ENCODE data around the gene WDFY2.

The WDFY2 gene

DNA sequence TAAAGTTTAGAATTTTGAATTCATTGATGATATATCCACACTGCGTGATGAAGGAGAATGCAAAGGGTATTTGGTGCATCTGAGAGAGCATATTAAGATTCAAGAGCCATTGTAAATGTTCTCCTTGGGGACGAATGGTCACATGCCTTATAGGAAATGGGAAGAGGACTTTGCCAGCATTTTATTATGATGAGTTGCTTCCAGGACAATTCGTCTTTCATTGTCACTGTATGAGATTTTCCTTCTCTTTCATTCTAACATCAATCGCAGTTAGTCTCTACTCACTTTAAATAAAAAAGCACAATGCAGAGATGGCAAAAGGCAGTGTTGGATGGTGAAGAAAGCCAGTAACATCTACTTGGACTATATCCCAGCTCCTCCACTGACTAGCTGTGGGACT lies 21.4 kb downstream of the WDFY2 start:
- DNase-seq = no peak

DNA sequence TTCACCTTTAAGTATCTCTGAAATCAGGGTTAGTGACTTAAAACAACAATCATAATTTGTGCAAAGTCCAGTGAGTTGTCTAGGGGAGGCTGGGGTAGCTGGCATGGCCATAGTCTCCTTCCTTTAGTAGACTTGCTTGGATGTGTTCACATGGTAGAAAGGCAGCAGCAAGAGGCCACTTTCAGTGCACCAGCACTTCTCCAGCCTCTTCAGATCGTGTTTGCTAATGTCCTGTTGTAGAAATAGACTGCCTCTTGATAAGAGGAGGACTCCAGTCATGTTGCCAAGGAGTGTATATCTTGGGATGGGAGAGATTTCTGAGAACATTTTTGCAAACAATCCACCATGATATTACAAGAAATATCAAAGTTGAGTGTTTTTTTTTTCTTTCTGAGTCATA lies 22.9 kb downstream of the WDFY2 start:
- DNase-seq = no peak

DNA sequence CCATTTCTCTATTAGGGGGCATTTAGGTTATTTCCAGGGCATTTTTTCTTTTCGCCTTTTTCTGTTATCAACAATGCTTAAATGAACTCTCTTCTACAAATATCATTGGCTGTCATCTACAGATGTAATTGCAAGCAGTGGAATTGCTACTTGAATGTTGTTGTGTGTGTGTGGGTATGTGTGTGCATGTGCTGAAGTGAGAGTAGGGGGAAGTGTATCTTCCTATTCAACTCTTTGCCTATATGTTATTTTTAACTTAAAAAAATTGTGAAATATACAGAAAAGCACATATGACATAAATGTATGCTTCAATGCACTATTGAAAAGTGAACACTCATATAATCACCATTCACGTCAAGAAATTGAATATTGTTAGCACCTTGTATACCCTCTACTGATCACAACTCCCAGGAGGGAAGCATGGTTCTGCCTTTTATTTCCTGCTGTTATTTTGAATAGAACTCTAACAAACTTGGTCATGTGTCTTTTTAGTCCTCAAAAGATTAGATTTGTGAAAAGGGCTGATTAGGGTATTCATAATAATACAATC lies 24.7 kb downstream of the WDFY2 start:
- no peak for DNase-seq

DNA sequence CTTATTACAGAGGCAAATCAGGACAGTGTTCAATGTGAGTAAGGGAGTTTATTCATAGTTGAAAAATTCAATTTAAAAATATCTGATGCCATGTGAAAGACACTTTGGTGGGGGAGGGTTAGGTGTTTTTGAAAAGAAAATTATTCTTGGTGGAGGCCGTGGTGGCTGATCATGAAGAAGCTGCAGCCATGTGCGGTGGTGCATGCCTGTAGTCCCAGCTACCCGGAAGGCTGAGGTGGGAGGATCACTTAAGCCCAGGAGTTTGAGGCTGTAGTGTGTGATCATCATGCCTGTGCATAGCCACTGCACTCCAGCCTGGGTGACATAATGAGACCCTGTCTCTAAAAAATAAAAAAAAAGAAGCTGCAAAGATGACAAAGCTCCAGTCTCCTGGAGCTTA lies 28.6 kb downstream of the WDFY2 start:
- peak; percentile 9 for DNase-seq

DNA sequence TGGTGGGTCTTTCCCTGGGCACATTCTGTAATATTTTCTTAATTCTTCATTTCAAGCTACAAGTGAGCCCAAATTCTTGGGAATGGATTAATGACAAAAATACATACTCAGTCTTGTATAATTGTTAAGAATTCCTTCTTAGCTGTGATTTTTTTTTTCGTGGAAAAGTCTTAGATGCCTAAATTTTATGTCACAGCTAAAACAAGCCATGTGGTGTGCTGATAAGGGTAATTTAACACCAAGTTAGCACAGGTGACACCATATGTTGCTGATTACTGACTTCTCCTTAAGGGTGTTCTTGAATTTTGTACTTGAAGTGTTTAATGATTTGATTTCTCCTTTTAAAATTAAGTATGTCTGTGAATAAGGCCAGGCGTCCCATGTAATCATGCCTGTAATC lies 29.3 kb downstream of the WDFY2 start:
- DNase-seq = no peak

DNA sequence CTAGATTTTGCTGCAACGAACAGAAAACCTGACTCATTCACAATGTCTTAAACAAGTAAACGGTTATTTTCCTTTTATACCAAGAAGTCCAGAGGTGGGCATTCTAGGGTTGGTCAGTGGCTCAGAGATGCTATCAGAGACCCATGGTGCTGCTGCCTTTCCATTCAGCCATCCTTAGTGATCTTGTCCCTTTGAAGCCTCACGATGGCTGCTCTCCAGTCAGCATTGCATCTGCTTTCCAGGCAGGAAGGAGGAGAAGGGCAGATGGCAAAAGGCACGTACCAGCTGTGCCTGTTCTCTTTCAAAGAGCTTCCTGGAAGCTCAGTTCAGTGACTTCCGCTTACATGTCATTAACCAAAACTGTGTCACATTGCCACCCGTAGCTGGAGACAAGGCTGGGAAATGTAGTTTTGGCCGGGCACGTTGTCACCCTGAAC lies 30.1 kb downstream of the WDFY2 start:
- no peak for DNase-seq

DNA sequence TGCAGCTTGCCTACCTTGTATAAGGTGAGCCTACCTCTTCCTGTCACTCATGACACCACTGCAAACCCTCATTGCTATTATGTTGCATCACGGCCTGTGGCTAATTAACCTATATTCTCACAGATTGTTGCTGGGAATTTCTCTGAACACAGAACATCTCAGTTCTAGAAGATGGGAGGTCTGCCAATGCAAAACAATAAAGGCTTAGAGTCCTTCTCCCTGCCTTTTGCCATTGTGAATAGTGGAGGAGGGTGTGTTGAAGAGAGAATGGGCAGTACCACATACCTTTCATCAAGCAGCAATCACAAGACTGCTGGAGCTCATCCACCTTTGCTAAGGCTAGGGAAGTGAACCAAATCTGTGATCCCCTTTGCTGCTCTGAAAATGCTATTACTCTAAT lies 34.4 kb downstream of the WDFY2 start:
- no peak for DNase-seq

DNA sequence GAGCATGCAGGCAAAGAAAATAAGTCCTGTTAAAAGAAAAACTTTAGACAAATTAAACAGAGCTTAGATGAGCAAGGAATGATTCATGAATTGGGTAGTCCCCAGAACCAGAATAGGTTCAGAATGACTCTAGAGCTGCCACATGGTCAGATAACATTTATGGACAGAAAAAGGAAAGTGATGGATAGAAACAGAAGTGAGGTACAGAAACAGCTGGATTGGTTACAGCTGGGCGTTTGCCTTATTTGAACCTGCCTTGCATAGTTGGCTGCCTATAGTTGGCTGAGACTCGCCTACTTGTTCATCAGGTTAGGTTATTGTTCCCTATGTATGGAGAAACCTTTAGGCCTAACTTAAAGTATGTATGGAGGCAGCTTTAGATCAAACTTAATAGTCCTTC lies 35.4 kb downstream of the WDFY2 start:
- DNase-seq = peak; percentile 88

DNA sequence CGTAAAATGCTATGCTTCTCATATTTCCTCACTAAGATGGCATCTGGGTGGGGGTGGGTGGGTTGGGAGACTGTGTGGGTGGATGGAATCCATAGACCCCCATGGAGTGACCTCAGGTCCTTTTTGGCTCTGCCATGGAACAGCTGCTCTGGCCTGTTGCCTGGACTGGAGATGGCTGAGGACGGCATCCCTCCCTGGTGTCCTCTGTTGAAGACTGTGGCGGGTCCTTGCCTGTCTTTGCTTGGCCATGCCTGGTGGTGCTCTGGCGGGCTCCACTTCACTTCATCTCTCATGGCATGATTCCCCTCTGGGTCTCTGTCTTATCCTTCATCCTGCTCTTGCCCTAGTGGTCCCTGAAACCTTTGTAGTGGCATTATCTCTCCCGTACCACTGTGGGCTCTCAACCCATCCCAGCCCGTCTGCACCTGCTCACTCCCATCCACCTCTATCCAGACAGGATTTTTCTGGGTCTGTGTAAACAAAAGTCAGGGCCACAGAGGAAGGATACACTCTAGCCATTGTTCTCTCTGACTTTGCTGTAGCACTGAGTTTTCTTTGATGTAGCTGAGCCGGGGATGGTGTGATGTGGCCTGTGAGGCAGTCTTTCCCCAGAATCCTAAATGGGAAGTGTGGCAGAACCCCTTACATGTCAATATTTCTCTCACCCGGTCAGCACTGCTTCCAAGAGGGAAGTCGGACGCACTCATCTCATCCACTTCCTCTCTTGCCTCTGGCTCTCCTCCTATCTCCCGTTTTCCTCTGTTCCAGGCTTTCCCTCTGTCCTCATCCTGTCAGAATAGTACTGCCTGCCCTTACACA lies 36.1 kb downstream of the WDFY2 start:
- DNase-seq = no peak

DNA sequence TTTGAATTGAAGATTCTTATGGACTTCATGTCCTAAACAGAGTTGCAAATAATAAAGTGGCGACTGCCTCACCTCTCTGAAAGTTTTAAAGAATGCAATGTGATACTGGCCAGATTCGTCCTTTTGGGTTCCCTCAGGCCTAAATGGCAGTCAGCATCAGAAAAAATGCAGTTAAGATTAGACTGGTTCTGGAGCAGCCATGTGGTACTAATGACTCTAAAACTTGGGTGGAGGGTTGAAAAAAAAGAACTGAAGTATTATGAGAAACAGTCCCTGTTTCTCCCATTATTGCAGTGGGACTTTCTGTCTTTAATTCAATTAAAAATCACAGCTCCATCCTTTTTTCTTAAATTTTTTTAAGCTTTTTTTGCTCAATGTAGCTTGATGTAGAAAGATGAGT lies 37.3 kb downstream of the WDFY2 start:
- no peak for DNase-seq

DNA sequence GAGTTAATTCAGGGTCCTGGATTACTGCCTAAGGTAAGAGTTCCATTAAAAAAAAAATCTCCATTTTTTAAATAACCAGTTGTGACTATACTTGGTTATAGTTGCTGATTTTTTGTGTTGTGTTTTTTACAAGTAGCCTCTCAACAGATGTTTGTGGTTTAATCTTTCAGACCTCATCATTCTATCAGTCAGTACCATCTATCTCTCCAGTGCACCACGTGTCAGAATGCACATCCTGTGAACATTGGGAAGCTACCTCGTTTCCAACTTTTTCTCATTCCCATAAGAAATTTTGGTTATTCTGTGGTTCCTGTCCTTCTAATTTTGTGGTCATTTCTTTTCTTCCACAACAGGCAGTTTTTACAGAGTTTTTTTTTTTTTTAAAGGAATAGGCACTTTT lies 39.2 kb downstream of the WDFY2 start:
- peak; percentile 58 for DNase-seq

DNA sequence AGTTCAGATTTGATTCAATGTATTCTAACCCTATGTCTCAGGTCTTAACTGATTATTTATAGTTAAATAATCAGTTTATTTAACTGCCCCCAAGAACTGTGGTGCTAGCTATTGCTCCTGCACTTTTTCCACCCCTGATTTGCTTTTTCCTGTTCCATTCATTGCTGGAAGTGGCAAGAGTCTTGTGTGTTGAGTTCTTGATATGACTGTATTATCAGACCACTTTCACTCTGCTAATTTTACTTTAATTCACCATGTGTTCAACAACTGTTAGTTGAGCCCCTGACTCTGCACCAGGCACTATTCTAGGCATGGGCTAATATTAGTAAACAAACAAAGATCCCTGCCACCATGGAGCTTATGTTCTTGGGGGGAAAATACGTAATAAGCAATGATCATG lies 39.9 kb downstream of the WDFY2 start:
- DNase-seq = no peak

DNA sequence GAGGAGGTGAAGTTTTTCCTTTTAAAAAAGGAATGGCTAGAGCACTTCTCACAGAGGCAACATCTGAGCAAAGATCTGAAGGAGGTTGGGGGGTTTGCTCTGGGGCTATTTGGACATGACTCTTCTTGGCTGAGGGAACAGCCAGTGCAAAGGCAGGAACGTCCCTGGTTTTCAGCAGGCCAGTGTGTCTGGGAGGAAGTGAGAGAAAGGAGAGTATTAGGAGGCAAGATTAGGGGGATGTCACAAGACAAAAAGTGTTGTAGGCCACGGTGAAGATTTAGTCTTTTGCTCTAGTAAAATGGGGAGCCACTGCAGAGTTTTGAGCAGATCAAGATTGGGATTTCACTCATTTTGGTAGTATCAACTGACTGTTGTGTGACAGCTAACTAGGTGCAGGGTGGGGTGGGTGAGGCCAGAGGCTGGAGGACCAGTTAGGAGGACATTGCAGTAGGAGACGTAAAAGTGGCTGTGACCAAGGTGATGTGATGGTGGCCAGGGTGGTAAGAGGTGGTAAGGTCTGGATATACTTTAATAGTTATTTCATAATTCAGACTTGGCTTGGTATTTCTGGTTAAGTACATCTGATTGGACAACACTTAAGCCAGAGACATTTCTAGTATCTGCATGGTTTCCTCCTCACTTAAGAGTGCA lies 40.6 kb downstream of the WDFY2 start:
- DNase-seq = no peak

DNA sequence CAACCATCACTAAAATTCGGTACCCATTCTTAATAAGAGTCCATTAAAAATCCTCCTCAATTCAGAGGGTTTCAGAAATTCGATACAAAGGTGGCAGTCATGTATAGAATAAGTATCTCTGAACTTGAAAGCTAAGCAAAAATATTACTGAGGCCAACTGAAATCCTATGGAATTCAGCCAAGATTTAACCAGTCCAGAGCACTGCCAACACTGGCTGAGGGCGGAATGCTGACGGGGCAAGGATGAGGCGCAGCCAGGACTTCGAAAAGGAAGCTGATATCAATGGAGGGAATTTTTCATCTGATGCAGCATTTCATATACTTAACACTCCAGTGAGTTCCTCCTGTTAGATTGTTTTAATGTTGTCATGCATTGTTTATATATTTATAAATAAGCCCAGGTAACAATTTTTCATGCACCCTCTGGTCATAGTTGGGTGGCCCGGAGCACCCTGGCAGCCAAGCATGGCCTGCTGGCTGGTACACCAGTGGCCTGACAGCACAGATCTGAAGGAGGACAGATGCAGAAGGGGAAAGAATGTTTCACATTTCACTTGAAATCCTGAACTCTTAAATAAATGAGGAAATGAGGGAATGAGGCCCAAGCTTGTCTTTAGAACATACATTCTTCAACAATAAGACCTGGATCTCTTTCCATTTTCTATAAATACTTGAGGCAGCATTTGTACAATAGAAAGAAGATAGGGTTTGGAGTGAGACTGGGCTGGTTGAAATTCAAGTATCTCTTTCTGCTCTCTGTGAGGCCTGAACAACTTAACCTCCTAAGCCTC lies 41.5 kb downstream of the WDFY2 start:
- no peak for DNase-seq

DNA sequence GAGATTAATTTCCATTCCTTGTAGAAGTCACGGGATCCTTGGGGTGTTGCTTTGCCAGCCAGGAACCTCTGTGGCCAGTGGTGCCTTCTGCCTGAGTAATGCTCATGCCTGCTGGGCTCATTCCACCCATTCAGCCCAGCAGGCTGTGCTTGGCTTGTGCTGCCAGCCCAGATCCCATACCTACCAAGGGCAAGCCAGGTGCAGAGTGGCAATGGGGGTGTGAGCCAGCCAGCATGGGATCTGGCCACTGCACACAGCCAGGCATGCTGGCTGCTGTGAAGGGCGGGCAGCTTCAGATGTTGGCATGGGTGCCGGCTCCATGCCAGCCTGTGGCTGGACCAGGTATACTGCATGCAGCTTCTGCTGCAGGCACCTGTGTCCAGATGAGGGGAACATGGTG lies 42.5 kb downstream of the WDFY2 start:
- no peak for DNase-seq

DNA sequence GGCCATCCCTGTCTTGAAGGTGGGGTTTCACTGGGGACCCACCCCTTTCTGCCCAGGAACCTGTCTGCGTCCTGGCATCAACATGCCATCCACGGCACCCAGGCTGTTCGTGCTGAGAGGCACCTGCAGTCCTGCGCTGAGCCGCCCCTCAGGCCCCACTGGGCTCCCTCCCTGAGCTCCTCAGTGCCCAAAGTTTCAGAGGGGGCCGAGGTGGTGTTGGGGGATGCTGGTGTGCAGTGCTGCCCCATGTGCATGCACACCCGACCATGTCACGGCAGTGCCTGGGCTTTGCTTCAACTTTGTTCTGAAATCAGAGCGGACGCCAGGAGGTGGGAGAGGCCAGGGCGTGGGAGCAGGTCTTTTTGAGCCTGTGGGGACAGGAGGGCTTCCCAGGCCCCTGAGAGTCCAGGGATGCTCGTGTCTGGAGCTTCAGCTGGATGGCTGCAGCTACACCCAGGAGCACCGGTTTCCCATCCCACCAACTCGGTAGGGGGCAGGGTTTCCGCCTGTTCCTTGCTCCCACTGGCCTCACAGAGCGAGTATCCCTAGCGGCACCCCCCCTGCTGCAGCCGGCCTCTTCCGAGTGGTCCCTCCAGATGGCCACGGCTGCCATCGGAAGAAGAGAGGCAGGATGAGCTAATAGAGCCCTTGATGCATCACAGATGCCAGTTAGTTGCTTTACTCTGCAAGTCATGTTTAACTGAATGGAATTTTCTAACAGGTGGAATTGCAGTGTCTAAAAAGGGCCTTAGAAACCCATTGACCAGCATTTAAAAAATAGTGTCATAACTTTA lies 44.0 kb downstream of the WDFY2 start:
- no peak for DNase-seq

DNA sequence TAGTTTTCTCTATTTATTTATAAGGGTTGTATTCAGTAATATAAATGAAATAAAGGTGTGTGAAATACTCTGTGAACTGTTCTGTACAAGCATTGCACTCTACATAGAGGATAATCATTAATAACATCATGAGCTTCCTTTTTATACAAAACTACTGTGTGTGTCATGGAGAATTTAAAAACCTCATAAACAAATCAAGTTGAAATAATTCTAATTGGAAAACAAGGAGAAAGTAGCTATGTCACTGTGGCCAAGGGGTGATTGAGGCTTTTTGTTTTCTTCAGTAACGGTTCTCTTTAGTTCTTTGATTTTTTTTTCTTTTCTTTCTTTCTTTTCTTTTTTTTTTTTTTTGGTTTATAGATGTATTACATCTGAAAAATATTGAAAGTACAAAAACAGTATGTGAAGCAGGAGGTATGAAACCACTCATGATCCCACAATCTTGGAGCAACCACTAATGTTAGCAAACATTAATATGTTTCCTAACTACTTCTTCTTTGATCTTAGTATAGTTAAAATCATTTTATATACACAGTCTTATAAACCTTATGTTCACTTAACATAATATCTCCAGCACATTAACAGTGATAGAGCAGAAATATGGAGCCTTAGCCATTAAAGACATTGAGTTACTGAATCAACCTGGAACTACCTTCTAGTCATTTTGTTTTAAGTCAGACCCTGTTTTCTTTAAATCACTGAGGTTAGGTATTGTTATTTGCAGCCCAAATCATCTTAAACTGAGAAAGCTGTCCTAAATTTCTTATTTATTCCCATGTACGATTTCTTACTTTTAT lies 45.4 kb downstream of the WDFY2 start:
- no peak for DNase-seq

DNA sequence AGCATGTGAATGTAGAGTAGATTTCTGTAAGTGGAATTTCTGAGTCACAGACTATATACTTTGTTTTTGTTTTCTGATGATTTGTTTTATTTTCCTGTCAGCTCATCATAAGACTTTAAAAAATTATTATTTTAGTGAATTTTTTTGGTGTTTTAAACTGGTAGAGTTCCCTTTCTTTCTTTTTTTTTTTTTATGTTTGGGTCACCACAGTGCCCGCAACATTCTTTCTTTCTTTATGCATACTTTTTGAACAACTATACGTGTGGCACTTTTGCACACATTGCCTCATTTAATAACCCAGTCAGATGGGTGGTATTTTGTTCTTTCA lies 46.0 kb downstream of the WDFY2 start:
- peak; percentile 38 for DNase-seq

DNA sequence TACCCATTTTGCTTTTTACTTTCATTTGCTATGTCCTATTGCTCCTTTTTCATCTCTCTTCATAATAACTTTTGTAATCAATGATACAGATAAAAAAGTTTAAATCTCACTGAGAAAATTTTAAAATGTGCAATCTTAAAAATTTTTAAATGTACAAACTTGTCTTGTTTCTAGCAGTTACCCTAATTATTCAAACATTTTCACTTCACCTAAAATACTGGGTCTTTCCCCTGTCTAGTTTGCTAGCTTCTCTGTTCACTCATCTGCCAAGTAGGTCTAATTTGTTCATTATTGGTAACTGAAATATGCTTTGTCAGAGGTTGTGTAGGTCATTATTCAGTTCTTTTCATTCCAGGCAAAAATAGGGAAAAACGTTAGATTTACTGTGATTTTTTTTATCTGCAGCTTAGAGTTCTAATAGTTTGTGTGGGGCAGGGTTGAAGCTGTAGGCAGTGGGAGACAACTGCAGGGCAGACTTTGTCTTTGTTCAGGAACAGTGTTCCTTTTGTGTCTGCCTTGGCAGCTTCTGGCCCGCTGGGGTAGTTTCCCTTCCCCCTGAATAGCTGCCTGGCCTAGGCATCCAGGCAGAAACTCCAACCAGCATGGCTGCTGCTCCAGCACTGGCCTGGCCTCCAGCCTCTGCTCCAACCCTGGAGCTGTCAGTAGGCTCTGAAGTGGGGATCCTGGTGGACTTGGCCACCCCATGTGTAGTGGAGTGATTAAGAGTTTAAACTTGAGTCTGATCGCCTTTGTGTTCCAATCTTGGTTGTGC lies 48.5 kb downstream of the WDFY2 start:
- no peak for DNase-seq

DNA sequence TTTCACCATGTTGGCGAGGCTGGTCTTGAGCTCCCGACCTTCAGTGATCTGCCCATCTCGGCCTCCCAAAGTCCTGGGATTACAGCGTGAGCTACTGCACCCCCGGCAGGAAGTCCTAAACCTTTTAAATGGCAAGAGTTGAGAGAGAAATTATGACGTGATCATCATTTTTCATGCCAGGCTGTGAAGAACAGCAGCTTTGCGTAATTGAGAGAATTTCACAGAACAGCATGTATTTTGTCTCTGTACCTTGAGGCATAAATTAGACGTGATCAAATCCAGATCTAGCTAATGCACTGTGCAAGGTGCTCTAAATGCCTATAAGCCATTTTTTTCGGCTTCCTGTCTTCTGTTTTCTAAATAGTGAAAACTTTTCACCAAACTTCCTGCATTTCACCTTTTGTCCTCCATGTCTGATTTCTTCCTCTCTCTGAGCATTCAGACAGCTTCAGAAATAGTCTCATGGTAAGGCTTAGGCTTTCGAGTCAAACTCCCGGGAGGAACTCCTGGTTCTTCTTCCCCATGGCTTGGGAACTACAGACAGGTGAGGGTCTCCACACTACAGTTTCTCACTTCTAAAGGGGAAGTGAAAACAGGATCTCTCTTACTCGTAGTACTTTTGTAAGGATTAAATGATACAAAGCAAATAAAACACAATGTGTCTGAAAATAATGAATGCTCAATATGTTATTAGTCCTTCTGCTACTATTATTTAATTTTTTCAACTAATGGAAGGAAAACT lies 51.0 kb downstream of the WDFY2 start:
- no peak for DNase-seq

Measured in HCEC 1CT (cell line).